GM20431 (cell line): ENCODE data around the gene GPC6.

ENCODE experiments used
- in situ Hi-C: fragments of 300-500 bp; cut with MseI, MboI; formaldehyde crosslinking; loops from one replicate; pipeline ENCODE4 v1.15.0; 2020; ENCODE audit warnings: low sequenced_read_pairs; ENCODE audit not compliant: unreplicated experiment

Gene GPC6

GRCh38 chr13:94050686-94051085 is 824.1 kb downstream of the GPC6 start:
- in situ Hi-C loops, result no loop called here

GRCh38 chr13:94053986-94054593 is 827.5 kb downstream of the GPC6 start:
- in situ Hi-C loops, result no loop called here

GRCh38 chr13:94056362-94056990 is 829.9 kb downstream of the GPC6 start:
- in situ Hi-C loops, result no loop called here

GRCh38 chr13:94057618-94058186 is 831.1 kb downstream of the GPC6 start:
- in situ Hi-C loops, result no loop called here

- in situ Hi-C loops, result no loop called here
These were observed 832.3 kb downstream of the GPC6 start for GRCh38 chr13:94058821-94059360.

- in situ Hi-C loops, result no loop called here
These were observed 834.7 kb downstream of the GPC6 start for GRCh38 chr13:94061301-94061700.

GRCh38 chr13:94063096-94063495 is 836.5 kb downstream of the GPC6 start:
- in situ Hi-C loops, result no loop called here

GRCh38 chr13:94063848-94064247 is 837.2 kb downstream of the GPC6 start:
- in situ Hi-C loops, result no loop called here

GRCh38 chr13:94065741-94066140 is 839.1 kb downstream of the GPC6 start:
- in situ Hi-C loops, result no loop called here

- in situ Hi-C loops, result no loop called here
These were observed 846.6 kb downstream of the GPC6 start for GRCh38 chr13:94073007-94073744.

GRCh38 chr13:94079876-94080275 is 853.3 kb downstream of the GPC6 start:
- in situ Hi-C loops, result no loop called here

GRCh38 chr13:94080527-94080926 is 853.9 kb downstream of the GPC6 start:
- in situ Hi-C loops, result no loop called here

GRCh38 chr13:94087100-94087499 is 860.5 kb downstream of the GPC6 start:
- in situ Hi-C loops, result no loop called here

GRCh38 chr13:94088742-94089141 is 862.1 kb downstream of the GPC6 start:
- in situ Hi-C loops, result no loop called here

GRCh38 chr13:94090773-94091480 is 864.3 kb downstream of the GPC6 start:
- in situ Hi-C loops, result no loop called here

- in situ Hi-C loops, result no loop called here
These were observed 867.2 kb downstream of the GPC6 start for GRCh38 chr13:94093652-94094315.

- in situ Hi-C loops, result no loop called here
These were observed 883.2 kb downstream of the GPC6 start for GRCh38 chr13:94109715-94110374.

- in situ Hi-C loops, result no loop called here
These were observed 885.6 kb downstream of the GPC6 start for GRCh38 chr13:94112227-94112626.

GRCh38 chr13:94112731-94113130 is 886.1 kb downstream of the GPC6 start:
- in situ Hi-C loops, result no loop called here
